Measurements from ENCODE around the gene CCSER1. TPM values are rescaled to one million over a fixed set of nuclear protein-coding genes. Genes with fewer than 3 reads are reported as not detected.

The CCSER1 gene
- total RNA-seq, 1 experiment from 2014 or later = 5.9 TPM

GRCh38 chr4:91470671-91471070 is 1343.5 kb downstream of the CCSER1 start:
- DNase-seq = no peak
- Histone ChIP-seq H3K9me3 (ENCODE audit: insufficient read depth, low read depth) (no peaks in the 10 kb centered on the region), H3K79me2 (ENCODE audit: low read depth) (no peaks in the 10 kb centered on the region), H3K4me2 (no peak overlapping the region), H4K20me1 (ENCODE audit: insufficient read depth) (no peaks in the 10 kb centered on the region), H3K9me2 (ENCODE audit: insufficient read depth) (no peaks in the 10 kb centered on the region), H3K36me3 (ENCODE audit: low read depth) (no peaks in the 10 kb centered on the region), H3F3A (ENCODE audit: insufficient read depth, low read depth) (no peaks in the 10 kb centered on the region), H3K27ac (no peak overlapping the region), H2AFZ (no peak overlapping the region), H3K4me1 (replicated peaks; ENCODE audit: insufficient read depth) (no peaks in the 10 kb centered on the region), H3K4me3 (no peak overlapping the region), H3K27me3 (ENCODE audit: insufficient read depth, low read depth) (no peaks in the 10 kb centered on the region)
- ChIA-PET CTCF (no interaction called here), POLR2A (ENCODE audit: unreplicated experiment) (no interaction called here)
- intact Hi-C loops (cut with micrococcal nuclease; ENCODE audit: unreplicated experiment) = no loop called here
- TF ChIP-seq CTCF (conservative IDR thresholded peaks at IDR 0.05) (no peak), EZH2 (IDR thresholded peaks at IDR 0.05; ENCODE audit: low read depth) (no peak)
- no TSS peak for BruUV-seq (replicated peaks)

DNA sequence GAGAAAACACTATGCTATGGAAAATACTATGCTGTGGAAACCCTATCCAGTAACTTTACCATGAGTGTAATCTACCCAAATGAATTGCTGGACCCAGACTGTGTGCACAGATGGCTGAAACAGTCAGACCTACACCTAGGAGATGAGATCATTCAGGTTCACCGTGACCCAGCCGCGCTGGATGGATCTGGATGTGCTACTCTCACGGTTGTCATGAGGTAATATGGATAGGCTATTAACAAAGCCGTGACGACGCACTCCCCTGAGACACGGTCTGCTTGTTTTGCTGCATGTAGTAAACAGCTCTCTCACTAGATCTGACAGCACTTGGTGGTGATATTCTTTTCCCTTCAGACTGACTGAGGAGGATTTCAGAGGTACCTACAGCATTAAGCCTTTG is 1344.1 kb downstream of the CCSER1 start:
- no peak for DNase-seq
- Histone ChIP-seq H3K4me2 (no peak overlapping the region), H3K9me2 (ENCODE audit: insufficient read depth) (no peaks in the 10 kb centered on the region), H3K79me2 (ENCODE audit: low read depth) (no peaks in the 10 kb centered on the region), H3K27ac (no peak overlapping the region), H3F3A (ENCODE audit: insufficient read depth, low read depth) (no peaks in the 10 kb centered on the region), H3K9me3 (ENCODE audit: insufficient read depth, low read depth) (no peaks in the 10 kb centered on the region), H3K36me3 (ENCODE audit: low read depth) (no peaks in the 10 kb centered on the region), H3K4me3 (no peak overlapping the region), H4K20me1 (ENCODE audit: insufficient read depth) (no peaks in the 10 kb centered on the region), H3K27me3 (ENCODE audit: insufficient read depth, low read depth) (no peaks in the 10 kb centered on the region), H2AFZ (no peak overlapping the region), H3K4me1 (replicated peaks; ENCODE audit: insufficient read depth) (no peaks in the 10 kb centered on the region)
- TF ChIP-seq EZH2 (IDR thresholded peaks at IDR 0.05; ENCODE audit: low read depth) = no peak
- no peak for TF ChIP-seq CTCF (conservative IDR thresholded peaks at IDR 0.05)
- BruUV-seq (replicated peaks) = no TSS peak
- POLR2A ChIA-PET (ENCODE audit: unreplicated experiment) = no interaction called here
- CTCF ChIA-PET = no interaction called here
- intact Hi-C loops (cut with micrococcal nuclease; ENCODE audit: unreplicated experiment) = no loop called here

DNA sequence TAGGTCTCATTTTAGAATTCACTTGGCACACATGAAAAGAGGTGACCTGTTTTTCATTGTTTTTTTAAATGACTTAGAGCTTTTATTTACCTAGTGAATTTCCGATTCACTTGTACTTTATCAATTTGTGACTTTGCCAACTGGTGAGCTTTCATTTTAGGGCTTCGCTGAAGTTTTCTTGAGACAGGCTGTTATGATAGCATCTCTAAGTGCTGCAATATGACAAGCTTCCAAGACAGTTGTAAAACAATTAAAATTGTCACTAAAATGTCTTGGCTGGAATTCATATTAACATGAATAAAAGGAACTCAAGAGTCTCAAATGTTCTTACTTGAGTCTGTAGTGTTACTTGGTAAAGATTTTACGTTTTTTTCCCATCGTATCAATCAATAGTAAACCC is 1344.9 kb downstream of the CCSER1 start:
- ChIA-PET CTCF (no interaction called here), POLR2A (ENCODE audit: unreplicated experiment) (no interaction called here)
- intact Hi-C loops (cut with micrococcal nuclease; ENCODE audit: unreplicated experiment) = no loop called here
- Histone ChIP-seq H3K4me3 (no peak overlapping the region), H3F3A (ENCODE audit: insufficient read depth, low read depth) (no peaks in the 10 kb centered on the region), H4K20me1 (ENCODE audit: insufficient read depth) (no peaks in the 10 kb centered on the region), H3K9me2 (ENCODE audit: insufficient read depth) (no peaks in the 10 kb centered on the region), H3K4me2 (no peak overlapping the region), H3K36me3 (ENCODE audit: low read depth) (no peaks in the 10 kb centered on the region), H3K27ac (no peak overlapping the region), H3K79me2 (ENCODE audit: low read depth) (no peaks in the 10 kb centered on the region), H3K9me3 (ENCODE audit: insufficient read depth, low read depth) (no peaks in the 10 kb centered on the region), H3K27me3 (ENCODE audit: insufficient read depth, low read depth) (no peaks in the 10 kb centered on the region), H2AFZ (no peak overlapping the region), H3K4me1 (replicated peaks; ENCODE audit: insufficient read depth) (no peaks in the 10 kb centered on the region)
- no peak for TF ChIP-seq CTCF (conservative IDR thresholded peaks at IDR 0.05)
- no peak for TF ChIP-seq EZH2 (IDR thresholded peaks at IDR 0.05; ENCODE audit: low read depth)
- no peak for DNase-seq
- BruUV-seq (replicated peaks) = no TSS peak

All from PC-9 (cell line).